HAP-1 (cell line): ENCODE results near the gene CHPF2.

ENCODE experiments used
- DNase-seq, 2 experiments: peaks; one replicate each; pipeline ENCODE4 v3.0.0-alpha.2; 2016 to 2020; ENCODE audit warnings: low spot score in 2 of 2
- H3K27me3 ChIP-seq: fragments of 250-450 bp; sonication (Bioruptor Pico); 2 replicates; pipeline ENCODE4 v1.5.1; 2020; ENCODE audit warnings: low read depth, mild to moderate bottlenecking, moderate library complexity
- H3K36me3 ChIP-seq: fragments of 250-450 bp; sonication (Bioruptor Pico); replicated peaks from 2 replicates; pipeline ENCODE4 v1.5.1; 2020; ENCODE audit warnings: mild to moderate bottlenecking
- H3K4me1 ChIP-seq: fragments of 250-450 bp; sonication (Bioruptor Pico); 2 replicates; pipeline ENCODE4 v1.5.1; 2020; ENCODE audit warnings: mild to moderate bottlenecking
- H3K4me3 ChIP-seq: fragments of 250-450 bp; sonication (Bioruptor Pico); 2 replicates; pipeline ENCODE4 v1.5.1; 2020; ENCODE audit warnings: mild to moderate bottlenecking, moderate library complexity
- H3K9me3 ChIP-seq: fragments of 250-450 bp; sonication (Bioruptor Pico); 2 replicates; pipeline ENCODE4 v1.5.1; 2020; ENCODE audit warnings: mild to moderate bottlenecking, moderate library complexity
- in situ Hi-C: fragments of 300-500 bp; cut with MboI; formaldehyde crosslinking; loops from 3 replicates; pipeline ENCODE4 v1.14.3; 2020; ENCODE audit warnings: low sequenced_read_pairs, inconsistent platforms, mixed read lengths

The CHPF2 gene

DNA sequence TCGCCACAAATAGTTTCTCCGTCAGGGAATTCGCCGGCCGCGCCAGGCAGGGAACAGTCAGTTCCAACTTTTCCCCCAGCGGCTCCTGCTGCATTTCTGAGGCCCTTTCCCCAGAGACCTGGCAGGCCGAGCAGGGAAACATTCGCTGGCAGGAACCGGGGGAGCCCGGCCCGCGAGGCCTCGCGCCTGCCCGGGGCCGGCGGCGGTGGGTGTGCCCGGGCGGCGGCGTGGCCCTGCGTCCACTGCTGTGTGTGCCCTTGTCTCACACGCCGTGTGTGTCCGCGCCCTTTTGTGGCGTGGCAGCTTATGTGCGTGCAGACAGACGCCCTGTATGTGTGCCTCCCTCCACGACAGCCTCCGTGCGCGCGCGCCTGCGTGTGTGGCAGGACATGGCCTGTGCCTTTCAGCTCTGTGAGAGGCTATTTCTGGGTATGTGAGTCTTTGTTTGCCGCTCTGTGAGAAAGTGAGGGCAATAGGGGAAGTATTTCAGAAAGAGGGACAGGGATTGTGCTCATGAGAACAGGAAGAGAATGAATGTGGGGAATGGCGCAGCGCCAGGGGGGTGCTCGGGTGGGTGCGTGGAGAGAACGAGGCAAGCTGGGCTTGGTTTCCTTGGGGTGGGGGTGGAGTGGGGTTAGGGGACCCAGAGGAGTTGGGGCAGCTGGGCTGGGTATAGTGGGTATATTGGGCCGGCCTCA is 16.9 kb downstream of the CHPF2 start:
- Histone ChIP-seq H3K4me3 (peak overlapping the region; percentile 46), H3K9me3 (no peaks in the 10 kb centered on the region; the same call in 1 of the 2 replicates), H3K4me1 (peaks cover 52% of the 10 kb centered on the region), H3K36me3 (no peaks in the 10 kb centered on the region), H3K27me3 (no peaks in the 10 kb centered on the region)
- in situ Hi-C loops, result no loop called here
- DNase-seq, result peak; percentile 32 to 63

DNA sequence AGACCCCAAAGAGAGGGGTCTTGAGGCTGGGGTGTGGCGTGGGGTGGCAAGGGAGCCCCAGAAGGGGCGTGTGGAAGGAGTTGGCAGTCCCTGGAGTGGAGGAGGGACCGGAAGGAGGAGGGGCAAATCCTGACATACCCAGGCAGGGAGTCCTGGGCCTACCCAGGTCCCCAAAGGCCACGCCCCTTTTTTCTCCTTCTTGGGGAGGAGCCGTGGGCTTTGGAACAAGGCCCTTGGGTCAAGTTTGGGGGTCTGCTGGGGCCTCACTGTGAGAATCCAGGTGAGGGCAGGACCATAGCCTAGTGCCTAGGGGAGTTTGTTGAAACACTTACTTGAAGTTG is 17.4 kb downstream of the CHPF2 start:
- in situ Hi-C loops, result no loop called here
- H3K4me3 ChIP-seq, result no peak overlapping the region
- H3K9me3 ChIP-seq, result no peaks in the 10 kb centered on the region; the same call in 1 of the 2 replicates
- peak; percentile 49 to 83 for DNase-seq
- no peaks in the 10 kb centered on the region for H3K27me3 ChIP-seq
- peaks cover 49% of the 10 kb centered on the region for H3K4me1 ChIP-seq
- no peaks in the 10 kb centered on the region for H3K36me3 ChIP-seq

DNA sequence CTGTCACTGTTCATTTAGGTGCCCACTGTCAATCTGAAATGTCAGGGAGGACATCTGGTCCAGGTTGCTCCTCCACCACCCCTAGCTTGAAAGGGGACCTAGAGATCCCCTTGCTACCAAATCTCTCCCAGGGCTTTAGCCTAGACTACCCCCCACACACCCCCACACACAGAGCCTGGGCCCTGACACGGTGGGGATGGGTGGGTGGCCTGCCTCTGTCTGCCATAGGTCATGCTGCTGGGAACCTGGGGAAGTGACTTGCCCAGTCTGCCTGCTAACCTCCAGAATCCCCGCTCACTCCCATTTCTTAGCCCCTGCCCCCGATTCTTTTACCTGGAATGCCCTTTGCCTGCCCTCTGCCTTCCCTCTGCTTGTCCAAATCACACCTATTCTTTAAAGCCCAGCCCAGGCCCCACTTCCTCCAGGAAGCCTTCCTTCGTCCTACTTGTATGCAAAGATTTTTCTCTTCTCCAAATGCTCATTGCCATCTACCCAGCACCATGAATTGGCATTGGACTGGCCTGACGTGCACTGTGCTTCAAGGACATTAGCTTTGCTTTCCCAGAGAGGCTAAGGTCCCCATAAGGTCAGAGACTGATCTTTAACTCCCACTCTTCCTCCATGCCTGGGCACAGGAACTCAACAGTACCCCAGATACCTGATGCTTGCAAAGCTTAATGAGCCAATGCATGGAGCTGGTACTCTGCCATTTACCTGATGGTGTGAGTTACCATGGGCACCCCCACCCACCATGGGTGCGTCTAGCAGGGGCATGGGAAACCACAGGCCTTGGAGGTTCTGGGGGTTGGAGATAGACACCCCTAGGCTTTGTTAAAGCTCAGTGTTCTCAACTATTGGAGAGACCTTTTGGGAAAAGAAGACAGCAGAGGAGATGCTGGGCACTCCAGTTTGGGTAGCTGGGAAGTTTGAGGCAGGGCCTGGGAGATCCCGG is 18.2 kb downstream of the CHPF2 start:
- DNase-seq, result no peak
- no peak overlapping the region for H3K4me3 ChIP-seq
- H3K27me3 ChIP-seq, result no peaks in the 10 kb centered on the region
- H3K9me3 ChIP-seq, result no peaks in the 10 kb centered on the region; the same call in 1 of the 2 replicates
- no peaks in the 10 kb centered on the region for H3K36me3 ChIP-seq
- peaks cover 42% of the 10 kb centered on the region for H3K4me1 ChIP-seq
- in situ Hi-C loops, result no loop called here

DNA sequence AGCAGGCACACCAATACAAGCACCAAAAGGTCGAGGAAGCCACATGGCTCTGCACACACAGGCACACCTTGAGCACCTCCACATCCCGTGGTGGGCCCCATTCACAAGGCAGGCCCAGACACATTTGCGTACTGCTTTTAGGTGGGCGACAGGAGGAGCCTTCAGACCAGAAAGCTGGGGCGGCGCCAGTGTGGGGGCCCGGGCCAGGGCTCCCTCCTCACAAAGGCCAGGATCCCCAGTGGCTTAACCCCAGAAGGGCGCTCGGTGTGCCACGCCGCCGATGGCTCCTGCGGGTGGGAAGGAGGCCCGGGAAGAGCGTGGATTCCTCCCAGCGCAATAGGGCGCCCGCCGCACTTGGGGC is 19.0 kb downstream of the CHPF2 start:
- Histone ChIP-seq H3K4me1 (peaks cover 42% of the 10 kb centered on the region), H3K4me3 (peak overlapping the region; percentile 23), H3K27me3 (peaks cover 1% of the 10 kb centered on the region), H3K36me3 (no peaks in the 10 kb centered on the region), H3K9me3 (no peaks in the 10 kb centered on the region; the same call in 1 of the 2 replicates)
- in situ Hi-C loops, result no loop called here
- DNase-seq, result peak in 1 of 2 experiments; percentile 17

DNA sequence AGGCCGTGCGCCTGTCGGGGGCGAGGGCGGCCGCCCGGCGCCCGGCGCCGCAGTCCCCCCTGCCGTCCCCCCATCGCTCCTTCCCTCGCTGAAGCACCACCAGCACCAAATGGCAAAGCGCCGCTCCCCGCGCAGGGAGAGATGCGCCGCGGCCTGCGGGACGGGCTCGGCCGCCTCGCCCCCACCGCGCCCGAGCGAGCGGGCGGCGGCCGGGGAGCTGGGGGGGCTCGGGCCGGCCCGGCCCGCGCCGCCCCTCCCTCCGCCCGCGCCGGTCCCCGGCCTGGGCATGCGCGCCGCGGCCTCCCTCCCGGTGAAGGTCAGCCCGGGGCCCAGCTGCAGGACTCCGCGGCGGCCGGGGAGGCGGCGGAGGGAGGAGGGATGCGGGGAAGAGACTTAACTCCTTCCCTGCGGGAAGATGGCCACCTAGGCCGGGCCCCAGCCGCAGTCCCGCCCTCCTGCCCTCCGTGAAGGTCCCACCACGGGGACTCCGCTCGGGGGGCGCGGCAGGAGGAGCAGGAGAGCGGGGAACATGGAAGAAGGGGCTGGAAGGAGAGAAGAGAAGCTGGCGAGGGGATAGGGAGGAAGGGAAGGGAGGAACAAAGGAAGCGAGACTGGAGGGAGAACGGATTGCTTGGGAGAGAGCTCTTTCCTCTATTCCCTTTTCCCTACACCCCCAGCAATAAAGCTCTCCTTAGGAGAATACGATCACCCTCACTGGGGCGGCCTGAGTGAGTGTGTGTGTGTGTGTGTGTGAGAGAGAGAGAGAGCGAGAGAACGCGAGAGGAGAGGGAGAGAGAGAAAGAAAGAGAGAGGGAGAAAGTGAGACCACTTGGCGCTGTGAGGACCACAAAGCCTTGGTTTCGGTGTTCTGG is 19.6 kb downstream of the CHPF2 start:
- Histone ChIP-seq H3K4me1 (peaks cover 38% of the 10 kb centered on the region), H3K27me3 (peaks cover 7% of the 10 kb centered on the region), H3K36me3 (no peaks in the 10 kb centered on the region), H3K9me3 (no peaks in the 10 kb centered on the region; the same call in 1 of the 2 replicates), H3K4me3 (peak overlapping the region; percentile 43)
- in situ Hi-C loops, result no loop called here
- DNase-seq, result peak; percentile 47 to 78

DNA sequence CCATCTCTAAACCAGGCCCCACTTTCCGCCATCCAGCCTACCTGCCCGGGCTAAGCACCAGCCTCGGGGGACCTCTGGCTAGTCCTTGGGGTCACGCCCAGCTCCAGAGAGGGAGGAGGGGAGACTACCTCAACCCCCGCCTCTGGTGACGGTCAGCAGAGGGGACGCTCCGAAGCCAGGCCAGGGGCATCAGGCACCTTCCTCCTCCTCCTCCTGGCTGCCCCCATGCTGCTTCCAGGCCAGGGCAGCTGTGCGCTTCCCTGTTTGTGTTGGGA is 20.2 kb downstream of the CHPF2 start:
- in situ Hi-C loops, result no loop called here
- peaks cover 13% of the 10 kb centered on the region for H3K27me3 ChIP-seq
- no peaks in the 10 kb centered on the region; the same call in 1 of the 2 replicates for H3K9me3 ChIP-seq

DNA sequence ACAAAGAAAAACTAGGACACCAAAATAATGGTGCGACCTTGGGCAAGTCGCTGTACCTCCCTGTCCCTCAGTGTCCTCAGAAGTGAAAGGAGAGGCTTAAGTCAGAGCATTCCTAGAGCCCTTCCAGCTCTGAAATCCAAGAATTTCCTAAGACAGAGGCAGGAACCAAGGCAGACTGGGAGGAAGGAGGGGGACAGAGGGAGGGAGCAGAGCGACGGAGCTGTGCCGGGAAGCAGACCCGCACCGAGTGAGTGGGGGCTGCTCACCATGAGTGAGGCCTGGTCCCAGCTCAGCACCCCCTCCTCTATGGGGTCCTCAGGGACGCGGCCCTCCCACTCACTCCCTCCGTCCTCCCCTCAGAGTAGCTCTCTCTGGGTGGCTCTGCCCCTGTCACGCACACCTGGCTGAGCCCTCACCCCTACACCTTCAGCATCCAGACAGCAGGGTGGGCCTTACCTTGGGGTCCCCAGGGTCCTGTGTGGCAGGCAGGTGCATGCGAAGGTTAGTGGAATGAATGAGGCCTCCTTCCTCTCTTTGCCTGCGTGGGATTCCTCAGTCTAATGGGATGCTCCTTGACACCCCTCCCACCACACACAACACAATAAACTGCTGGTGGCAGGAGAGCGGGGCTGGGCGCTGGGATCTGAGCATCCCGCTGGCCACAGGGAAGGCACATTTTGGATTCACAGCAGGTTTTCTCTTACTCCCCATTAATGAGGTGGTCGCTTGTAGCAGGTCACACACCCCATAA is 20.9 kb downstream of the CHPF2 start:
- in situ Hi-C loops, result no loop called here
- no peak for DNase-seq
- peaks cover 15% of the 10 kb centered on the region for H3K27me3 ChIP-seq

More for the DNA sequence above, 20.2 kb downstream of the CHPF2 start:
- H3K36me3 ChIP-seq, result no peaks in the 10 kb centered on the region
- H3K4me1 ChIP-seq, result peaks cover 32% of the 10 kb centered on the region
- DNase-seq, result no peak
- H3K4me3 ChIP-seq, result peak overlapping the region; percentile 43

DNA sequence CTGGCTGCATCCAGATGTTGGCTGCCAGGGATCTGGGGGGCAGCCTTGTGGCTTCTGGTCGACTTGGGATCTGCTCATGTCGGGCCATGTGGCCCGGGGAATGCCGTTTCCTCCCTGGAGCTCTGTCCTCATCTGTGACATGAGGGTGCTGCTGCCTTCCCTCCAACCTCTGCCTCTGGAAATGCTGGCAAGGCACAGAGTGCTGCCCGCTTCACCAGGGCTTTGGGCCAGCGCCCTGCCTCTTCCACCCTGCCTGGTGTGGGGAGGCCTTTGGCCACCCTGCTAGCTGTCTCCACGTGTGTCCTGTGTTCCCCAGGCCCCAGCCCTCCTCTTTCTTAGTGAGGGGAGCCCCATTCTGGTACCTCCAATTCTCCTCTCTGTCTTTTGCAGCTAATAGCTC is 22.0 kb downstream of the CHPF2 start:
- in situ Hi-C loops, result no loop called here
- Histone ChIP-seq H3K4me1 (peaks cover 24% of the 10 kb centered on the region), H3K36me3 (no peaks in the 10 kb centered on the region), H3K9me3 (no peaks in the 10 kb centered on the region; the same call in 1 of the 2 replicates), H3K4me3 (no peak overlapping the region), H3K27me3 (peaks cover 19% of the 10 kb centered on the region)
- no peak for DNase-seq

More for the DNA sequence above, 20.9 kb downstream of the CHPF2 start:
- H3K4me3 ChIP-seq, result no peak overlapping the region
- H3K4me1 ChIP-seq, result peaks cover 29% of the 10 kb centered on the region
- H3K9me3 ChIP-seq, result no peaks in the 10 kb centered on the region; the same call in 1 of the 2 replicates
- H3K36me3 ChIP-seq, result no peaks in the 10 kb centered on the region

DNA sequence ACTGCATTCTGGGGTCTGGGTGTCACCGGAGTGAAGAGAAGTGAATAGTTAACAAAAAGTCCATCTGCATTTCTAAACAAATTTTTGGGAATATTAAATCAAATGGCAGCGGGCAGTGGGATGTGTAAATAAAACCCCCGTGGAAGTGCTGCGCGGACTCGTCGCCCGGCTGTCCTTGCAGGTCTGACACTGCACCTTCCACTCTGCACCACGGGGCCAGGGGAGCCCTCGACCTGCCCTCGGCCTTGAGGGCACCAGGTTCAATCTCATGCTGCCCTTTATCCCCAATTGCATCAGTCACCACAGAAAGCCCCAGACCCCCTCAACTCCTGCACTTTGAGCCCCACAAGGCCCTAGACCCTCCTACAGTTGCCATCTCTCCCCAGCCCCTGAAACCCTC is 22.6 kb downstream of the CHPF2 start:
- Histone ChIP-seq H3K4me1 (peaks cover 20% of the 10 kb centered on the region), H3K36me3 (no peaks in the 10 kb centered on the region), H3K27me3 (peaks cover 19% of the 10 kb centered on the region), H3K4me3 (no peak overlapping the region), H3K9me3 (no peaks in the 10 kb centered on the region; the same call in 1 of the 2 replicates)
- no peak for DNase-seq
- in situ Hi-C loops, result no loop called here

DNA sequence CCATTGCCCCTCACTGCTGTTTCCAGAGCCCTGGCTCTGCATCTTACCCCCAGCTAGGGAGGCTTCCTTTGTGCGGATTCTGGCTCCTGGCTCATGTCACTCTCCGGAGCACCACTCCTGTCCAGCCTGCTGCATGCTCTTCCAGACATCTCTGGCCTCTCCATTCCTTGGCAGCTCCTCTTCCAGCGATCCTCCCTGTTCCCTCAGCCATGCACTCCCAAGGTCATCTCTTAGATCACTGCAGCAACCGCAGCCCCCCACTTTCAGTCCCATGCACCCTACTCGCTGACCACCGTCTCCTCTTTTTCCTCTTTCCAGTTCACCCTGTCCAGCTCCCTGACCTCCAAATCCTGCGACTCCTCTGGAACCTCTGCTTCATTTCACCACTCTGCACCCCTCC is 23.1 kb downstream of the CHPF2 start:
- Histone ChIP-seq H3K9me3 (no peaks in the 10 kb centered on the region; the same call in 1 of the 2 replicates), H3K36me3 (no peaks in the 10 kb centered on the region), H3K27me3 (peaks cover 20% of the 10 kb centered on the region), H3K4me3 (no peak overlapping the region), H3K4me1 (peaks cover 17% of the 10 kb centered on the region)
- in situ Hi-C loops, result no loop called here
- DNase-seq, result no peak

DNA sequence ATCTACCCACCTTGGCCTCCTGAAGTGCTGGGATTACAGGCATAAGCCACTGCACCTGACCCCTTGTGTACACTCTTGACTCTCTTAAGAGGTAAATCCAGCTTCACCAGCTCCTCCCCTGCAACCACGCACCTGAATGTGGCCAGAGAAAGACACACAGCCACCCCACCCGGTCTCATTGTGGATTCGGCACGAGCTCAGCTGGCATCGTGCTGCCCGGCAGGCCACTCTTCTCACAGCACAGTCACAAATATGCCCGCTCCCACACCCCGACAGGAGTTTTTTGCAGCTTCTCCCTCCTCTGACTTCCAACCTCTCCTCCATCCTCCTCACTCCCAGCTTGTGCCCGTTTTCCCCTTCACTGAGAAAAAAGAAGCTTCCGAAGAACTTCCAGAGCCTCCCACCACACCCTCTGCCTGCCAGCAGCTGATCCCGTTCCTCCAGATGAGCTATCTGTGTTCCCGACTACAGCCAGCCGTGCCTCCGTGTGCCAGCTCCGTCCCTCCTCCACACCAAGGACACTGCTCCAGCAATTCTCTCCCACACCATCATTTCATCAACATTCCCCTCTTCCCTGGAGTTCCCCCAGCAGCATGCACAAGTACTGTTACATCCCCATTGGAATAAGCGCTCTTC is 24.2 kb downstream of the CHPF2 start:
- H3K27me3 ChIP-seq, result peaks cover 28% of the 10 kb centered on the region
- no peaks in the 10 kb centered on the region for H3K36me3 ChIP-seq
- H3K9me3 ChIP-seq, result no peaks in the 10 kb centered on the region; the same call in 1 of the 2 replicates
- DNase-seq, result no peak
- no peak overlapping the region for H3K4me3 ChIP-seq
- H3K4me1 ChIP-seq, result peaks cover 10% of the 10 kb centered on the region
- in situ Hi-C loops, result no loop called here

DNA sequence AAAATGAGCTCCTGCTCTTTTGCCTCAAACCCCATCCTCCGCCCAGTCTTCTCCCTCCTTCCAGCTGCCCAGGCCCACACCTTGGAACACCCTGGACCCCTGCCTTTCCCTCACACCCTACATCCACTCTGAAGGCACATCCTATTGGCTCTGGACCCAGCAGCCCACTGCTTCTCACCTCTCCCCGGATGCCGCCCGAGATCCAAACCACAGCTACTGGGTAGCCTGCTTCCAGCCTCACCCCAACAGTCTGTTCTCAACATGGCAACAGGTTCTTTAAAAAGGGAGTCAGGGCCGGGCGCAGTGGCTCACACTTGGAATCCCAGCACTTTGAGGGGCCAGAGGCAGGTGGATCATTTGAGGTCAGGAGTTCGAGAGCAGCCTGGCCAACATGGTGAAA is 25.7 kb downstream of the CHPF2 start:
- no peaks in the 10 kb centered on the region; the same call in 1 of the 2 replicates for H3K4me1 ChIP-seq
- H3K36me3 ChIP-seq, result no peaks in the 10 kb centered on the region
- H3K9me3 ChIP-seq, result no peaks in the 10 kb centered on the region
- H3K27me3 ChIP-seq, result peaks cover 28% of the 10 kb centered on the region
- in situ Hi-C loops, result no loop called here
- H3K4me3 ChIP-seq, result no peak overlapping the region
- no peak for DNase-seq
